Effector CD4-positive, alpha-beta T cell (primary cell): ENCODE results near the gene CDH7. TPM values are rescaled to one million over a fixed set of nuclear protein-coding genes. Genes with fewer than 3 reads are reported as not detected.

ENCODE experiments used
- DNase-seq: peaks from one replicate; pipeline ENCODE4 v3.0.0-alpha.2; 2020
- total RNA-seq: gene quantifications from one replicate; lab custom pipeline; 2026; lab: John Stamatoyannopoulos, UW

The CDH7 gene, protein sequence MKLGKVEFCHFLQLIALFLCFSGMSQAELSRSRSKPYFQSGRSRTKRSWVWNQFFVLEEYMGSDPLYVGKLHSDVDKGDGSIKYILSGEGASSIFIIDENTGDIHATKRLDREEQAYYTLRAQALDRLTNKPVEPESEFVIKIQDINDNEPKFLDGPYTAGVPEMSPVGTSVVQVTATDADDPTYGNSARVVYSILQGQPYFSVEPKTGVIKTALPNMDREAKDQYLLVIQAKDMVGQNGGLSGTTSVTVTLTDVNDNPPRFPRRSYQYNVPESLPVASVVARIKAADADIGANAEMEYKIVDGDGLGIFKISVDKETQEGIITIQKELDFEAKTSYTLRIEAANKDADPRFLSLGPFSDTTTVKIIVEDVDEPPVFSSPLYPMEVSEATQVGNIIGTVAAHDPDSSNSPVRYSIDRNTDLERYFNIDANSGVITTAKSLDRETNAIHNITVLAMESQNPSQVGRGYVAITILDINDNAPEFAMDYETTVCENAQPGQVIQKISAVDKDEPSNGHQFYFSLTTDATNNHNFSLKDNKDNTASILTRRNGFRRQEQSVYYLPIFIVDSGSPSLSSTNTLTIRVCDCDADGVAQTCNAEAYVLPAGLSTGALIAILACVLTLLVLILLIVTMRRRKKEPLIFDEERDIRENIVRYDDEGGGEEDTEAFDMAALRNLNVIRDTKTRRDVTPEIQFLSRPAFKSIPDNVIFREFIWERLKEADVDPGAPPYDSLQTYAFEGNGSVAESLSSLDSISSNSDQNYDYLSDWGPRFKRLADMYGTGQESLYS
- total RNA-seq = not detected

DNA sequence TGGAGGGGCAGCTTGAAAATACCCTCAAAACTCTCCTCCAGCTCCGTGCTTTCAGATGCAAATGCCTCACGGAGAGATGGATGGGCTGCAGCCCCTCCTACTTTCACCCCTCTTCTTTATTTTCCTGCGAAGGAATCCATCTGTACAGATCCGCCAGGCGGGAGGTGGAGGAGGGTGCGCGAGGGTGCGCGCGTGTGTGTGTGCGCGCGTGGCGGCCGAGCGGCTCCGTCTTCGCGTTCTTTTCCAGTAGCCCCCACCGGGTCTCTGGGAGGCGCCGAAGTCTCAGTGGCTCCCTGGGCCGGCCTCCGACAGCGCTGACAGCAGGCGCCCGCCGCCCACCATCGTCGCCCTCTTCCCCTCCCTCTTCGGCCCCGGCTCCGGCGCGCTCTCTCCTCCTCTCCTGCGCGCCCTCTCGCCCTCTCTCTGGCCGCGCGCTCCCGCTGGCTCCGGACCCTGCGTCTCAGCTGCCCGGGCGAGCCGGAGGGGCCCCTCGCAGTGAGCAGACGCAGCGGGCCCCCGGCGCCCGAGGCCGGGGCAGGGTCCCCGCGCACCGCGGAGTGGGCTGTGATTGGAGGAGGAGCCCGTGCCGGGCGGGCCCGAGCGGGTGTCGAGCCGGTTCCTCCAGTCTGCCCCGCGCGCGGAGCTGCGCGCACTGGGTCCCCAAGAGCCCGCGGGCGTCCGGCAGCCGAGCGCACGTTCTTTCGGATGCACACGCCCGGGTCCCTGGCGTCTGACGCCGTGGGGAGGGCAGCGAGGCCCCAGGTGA is at the start of gene CDH7:
Gene CDH7, plus strand, starts transcription at position 624 of the 766 bp plus-strand sequence. CDS start 11,831 bp downstream, outside the sequence.
- DNase-seq = no peak

DNA sequence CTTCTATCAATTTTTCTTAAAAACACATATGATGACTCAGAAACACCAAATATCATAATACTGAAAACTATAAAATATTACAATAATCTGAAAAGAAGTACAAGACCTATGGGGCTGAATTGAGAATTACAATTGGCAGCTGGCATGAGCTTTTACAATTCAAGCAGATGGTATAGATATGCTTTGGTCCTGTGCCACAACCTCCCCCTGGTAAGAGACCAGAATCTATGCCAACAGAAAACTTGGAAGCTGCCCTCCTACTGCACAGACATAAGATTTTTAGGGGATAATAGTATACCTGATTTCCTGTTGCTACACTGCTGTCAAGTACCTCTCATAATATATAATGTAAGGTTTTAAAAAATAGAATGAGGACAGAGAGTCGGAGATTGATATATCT is 46.8 kb upstream of the CDH7 start:
- DNase-seq = no peak

DNA sequence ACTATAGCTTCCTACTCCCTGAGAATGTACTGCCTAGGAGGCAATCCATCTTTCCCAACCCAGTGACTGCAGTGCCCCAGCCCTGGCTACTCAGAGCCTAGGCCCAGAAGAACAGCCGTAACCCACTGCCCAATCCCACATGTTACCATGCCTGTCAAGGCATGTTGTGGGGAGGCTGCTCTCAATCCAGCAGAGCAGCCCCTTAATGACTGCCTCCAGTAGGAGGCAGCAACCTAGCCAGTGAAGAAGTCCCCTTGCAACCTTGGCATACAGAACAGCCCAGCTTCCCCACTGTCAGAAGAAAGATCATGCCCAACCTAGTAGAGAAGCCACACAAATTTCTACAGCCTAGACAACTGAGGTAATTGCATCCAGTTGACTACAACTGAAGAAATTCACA is 44.2 kb upstream of the CDH7 start:
- DNase-seq = no peak

DNA sequence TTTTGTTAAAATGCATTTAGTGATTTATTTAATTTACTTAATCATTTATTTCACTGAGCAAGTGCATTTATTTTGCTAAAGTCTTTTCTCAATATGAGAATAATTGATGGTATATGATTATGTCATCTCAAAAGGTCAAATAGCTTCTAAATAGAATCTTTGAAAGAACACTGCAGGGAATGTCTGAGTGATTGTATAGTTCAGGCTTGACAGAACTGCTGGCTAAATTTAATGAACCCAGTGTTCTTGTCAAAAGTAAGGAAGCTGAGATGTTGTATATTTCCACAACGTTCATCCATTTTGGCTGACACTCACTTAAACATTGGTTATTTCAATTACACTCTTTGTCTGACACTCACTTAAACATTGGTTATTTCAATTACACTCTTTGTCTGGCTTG is 39.3 kb upstream of the CDH7 start:
- DNase-seq = no peak

DNA sequence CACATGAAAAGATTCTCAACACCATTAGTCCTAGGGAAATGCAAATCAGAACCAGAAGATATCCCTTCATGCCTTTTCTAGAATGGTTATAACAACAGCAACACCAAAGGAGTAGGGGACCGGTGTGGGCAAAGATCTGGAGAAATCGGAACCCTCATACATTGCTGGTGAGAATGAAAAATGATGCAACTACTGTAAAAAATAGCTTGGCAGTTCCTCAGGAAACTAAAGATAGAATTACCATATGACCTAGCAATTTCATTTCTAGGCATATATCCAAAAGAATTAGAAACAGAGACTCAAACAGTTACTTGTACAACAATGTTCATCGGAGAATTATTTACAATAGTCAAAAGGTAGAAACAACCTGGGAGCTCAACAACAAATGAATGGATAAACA is 29.2 kb upstream of the CDH7 start:
- DNase-seq = no peak

DNA sequence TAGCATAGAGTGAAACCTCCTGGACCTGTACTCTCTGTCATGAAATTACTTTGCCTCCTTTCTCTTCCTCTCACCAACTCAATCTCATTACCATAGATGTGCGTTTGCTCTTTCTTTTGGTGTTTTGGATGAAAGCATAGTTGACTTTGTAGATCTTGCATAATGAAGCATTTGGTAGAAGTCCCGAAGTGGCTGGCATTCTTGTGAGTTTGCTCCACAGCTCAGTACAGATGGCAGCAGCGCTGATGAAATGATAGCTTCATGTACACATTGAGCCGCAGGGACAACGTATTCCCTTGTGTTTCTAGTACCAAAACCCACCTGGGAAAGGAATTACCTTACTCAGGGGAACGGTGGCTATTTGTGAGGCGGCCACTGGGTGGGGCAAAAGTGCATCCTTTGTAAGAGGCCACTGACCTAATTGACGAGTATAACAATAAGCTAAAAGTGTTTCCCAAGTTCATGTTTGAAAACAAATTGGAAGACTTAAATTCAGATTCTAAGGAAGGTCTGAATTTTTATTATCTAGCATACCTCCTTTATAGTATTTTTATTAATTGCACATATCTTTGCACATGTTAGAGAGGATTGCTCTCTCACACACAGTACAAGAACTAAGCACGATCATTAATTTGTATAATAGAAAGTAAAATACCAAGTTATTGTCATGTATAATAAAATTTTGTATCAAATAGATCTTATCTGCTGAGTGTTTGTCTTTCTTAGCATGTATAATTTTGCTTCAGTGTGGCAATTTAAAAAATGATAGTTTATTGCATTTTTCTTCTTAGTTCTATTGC is 25.4 kb upstream of the CDH7 start:
- DNase-seq = no peak

DNA sequence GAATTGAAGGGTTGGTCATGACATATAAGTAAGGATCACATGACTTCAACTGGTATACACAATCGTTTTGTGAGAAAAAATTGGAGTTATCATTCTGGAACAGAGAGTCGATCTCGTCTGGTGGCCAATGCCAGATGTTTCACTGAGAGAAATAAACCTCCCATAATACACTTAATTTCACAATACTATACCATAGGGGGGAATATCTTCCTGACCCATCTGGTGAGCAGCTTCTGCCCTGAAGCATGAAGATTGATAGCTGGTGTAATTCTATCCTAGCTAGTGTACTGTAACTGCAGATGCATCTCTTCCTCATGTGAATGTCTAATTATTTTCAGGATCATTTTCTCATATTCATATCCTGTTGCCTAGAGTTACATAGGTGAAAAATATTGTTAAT is 15.7 kb upstream of the CDH7 start:
- DNase-seq = no peak

DNA sequence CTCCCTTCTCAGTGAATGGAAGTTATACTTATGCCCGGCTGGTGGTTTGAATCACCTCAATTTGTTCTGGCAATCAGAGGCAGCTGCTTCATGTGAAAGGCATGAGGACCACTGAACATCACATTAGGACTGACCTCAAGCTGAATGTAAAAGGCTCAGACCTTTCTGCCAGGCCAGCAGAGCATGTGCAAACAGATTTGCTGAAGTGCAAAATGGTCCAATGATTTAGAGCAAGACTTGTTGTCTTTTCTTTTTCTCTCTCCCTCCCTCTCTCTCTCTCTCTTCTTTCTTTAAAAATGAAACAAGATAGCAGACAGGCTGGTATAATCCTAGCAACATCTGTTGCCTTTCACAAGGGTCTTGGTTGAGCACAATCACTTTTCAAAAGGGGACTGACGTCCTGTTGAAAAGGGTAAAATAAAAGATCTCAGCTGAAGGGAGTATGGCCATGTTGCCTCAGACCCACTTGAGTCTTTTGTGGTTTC is 13.3 kb upstream of the CDH7 start:
- DNase-seq = no peak

DNA sequence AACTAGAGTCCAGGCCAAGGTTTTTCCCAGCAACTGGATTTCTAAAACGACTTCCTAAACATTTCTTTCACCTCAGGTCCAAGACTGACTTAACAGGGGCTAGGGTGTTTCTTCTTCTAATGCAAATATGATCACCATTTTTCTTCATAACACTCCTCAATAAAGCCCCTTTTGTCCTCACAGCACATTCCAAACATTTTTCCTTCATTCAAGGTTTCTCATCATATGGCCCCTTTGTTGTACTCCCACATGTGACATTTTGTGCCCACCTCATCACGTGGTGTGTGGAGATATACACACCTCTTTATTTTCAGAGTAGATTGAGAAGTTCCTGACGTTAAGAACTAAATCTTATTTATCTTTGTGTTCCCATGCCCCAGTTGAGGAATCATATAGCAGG is 3.9 kb upstream of the CDH7 start:
- no peak for DNase-seq

DNA sequence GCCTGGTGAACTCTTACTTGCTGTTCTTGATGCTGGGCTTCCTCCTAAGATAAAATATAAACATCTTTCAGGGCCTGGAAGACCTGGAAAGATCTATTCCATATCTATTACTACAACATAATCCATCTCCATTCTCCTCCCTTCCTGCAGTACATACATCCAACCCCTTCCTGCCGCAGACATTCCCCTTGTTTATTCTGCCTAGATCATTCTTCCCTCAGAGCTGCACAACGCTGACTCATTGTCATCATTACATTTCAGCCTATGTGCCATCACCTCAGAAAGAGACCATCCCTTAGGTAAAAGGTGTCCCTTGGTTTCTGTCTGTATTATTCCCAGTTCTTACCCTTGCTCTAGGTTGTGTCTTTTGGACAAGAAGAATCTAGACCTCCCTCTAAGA is 2.5 kb upstream of the CDH7 start:
- no peak for DNase-seq

DNA sequence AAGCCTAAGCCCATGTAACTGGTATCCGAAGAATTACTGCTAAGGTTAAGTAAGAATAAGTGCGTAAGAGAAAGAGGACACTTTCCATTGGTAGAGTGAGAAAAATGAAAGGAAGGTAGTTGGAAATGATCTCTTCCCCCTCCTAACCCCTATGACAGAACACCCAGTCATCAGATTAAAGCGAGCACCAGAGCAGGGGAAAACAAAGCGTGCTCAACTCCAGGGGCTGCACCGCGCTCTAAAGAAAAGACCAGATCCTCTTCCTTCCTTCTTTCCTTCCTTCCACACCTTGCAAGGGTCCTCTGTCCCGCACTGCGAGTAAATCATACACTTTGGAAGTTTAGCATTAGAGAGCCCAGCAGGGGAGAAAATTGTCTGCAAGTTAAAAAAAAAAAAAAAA is 971 bp upstream of the CDH7 start:
- no peak for DNase-seq

DNA sequence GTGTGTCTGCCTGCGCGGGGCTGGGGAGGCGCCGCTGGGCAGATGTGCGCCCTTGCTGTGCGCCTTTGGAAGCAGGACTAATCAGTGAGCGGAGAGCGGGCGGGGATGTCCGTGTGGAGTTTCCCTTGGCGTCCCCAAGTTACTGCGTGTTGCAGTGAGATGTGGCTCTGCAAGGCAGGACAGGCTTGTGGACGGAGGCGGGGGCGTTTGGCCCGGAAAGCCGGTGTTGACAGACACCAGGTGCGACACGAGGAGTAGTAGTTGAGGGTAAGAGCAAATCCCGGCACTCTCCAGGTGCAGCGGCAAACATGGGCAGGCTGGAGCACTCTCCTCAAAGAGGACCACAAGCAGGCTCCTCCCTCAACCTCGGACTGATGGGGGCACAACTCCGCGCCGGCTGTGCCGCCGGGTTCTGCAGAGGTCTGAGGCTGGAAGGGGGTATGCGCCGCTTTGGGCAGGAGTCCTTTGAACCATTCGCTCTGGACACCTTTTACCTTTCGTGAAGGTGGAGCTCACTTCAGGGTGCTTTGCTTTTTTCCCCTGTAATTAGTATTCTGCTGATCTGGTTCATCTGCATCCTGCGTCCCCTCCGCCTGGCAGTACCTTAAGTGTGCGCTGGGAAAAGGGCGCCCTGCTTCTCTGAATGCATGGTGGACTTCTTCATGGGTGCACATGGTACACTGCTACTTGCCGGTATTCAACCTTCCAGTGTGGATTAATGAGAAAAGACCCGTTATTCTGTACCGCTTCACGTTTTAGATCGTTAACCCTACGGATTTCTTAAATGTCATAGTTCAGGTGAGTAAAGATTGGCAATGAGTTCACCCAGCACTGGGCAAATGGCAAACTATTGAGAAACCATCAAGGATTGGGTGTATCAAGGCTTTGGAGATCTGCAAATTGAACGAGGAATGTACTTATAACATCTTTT is 608 bp downstream of the CDH7 start:
- no peak for DNase-seq

DNA sequence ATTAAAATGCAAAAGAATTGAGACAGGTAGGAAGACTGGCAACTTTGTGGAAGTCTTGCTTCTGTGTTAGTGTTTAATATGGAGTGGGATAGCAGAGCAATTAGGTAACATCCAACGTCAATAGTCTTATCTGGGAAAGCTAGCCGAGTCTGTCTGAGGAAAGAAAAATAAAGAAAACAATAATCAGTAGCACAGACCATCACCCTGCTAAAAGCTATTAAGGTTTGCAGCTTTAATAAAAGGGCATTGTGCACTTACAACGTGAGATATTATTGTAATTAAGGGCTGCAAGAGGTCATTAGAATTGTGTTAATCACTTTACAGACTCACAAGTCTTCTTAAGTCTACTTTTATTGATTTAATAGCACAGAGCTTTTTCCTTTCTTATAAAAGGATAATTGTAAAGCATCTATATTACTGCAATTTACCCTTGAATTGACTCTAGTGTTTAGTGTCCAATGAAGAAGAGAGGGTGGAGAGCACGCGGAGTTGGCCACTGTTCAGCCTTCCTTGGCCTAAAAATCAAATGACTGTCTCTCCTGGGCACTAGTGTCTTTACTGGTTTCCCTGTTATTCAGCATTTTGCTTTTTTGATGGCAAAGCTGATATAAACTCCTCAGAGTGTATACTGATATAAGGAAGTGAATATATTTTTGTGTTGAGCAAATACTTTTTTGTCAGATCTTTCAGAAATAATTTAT is 2.0 kb downstream of the CDH7 start:
- no peak for DNase-seq

DNA sequence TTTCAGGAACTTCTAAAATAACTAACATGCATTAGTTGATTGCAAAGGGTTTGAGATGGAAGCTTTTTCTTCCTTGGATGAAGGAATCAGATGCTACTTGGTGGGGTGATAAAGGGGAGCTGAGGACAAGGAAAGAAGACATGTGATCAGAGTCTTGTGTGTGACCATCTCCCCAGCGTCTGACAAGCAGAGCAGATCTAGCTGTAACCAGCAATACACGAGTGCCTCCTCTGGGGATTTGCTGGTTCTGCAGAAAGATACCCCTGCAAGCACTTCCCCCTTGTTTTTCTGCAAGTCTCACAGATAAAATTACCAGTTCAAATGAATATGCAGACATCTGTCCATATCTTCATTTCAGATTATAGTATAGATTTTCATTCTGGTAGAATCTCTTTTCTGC is 2.7 kb downstream of the CDH7 start:
- no peak for DNase-seq

DNA sequence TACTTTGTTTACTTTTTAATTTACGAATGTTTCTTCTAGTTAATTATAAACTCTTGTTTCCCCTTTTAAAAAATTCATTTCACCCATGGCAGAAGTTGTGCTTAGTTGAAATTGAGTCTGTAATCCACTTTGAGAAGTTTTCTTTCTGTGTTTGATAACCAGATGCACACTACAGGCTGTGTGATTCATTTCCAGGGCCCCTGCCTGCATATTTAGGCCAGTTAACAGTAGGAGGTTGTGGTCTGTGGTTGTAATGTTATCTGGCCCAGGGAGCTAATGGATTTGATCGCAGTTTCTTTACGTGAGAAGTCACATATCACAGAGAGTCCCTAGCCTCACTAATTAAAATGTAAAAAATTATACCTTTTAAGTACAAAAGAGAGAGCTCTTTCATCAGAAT is 3.3 kb downstream of the CDH7 start:
- no peak for DNase-seq

DNA sequence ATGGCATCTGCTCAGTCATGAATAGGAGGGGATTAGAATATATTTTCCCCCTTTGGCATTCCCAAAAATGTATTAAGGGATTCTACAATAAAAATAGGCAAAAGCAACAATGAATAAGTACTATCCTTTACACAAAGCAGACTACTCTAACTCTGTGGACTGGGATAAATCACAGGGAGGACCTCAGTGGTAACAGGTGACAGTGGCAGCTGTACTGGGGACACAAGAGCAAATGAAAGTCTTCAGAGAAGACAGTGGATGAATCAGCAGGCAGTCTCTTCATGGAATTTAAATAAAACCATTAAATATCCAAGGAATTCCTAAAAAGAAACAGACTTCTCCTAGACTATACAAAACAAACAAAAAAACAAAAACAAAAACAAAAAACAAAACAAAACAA is 4.8 kb downstream of the CDH7 start:
- no peak for DNase-seq

DNA sequence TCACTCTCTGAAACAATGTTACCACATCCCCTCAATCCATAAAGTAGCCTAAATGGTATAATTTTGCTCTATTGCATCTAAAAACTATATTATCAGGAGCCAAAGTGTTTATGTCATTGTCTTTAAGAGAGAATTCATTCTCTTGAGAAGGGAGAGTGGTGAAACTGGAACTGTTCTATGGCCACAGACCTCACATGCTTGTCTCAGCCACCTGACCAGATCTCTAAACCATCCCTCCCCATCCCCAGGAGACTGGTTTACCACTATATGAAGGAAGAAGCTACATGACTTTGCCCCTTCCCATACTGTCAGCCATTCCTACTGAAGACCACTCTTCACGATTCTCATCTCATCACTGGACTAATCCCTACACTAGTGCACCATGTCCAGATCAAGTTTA is 9.6 kb downstream of the CDH7 start:
- no peak for DNase-seq

DNA sequence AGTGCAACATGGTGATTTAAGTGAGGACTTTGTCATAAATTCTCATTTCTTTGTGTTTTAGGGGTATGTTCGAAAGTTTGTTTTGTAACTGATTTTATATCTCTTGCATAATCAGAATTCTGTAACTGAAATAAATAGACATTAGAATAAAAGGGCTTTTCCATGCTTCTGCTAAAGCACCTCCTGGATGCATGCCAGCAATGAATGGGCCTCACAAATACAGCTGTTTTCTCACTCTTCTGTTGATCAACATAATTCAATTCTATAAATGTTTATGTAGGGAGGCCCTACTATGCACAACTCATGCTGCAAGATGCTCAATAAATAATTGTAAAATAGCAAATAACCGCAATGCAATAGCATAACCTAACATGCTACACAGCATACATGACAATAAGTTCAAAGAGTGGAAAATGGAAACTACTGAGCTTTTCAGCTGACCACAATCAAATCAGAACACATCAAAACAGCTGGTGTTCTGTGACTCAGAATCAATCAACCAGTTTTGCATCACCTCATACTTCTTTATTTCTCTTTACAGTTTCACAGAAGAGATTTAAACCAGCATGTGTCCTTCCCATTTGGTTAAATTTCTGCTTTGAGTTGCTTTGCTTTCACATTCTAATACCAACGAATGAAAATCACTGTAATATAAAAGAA is 11.0 kb downstream of the CDH7 start:
- DNase-seq = no peak

DNA sequence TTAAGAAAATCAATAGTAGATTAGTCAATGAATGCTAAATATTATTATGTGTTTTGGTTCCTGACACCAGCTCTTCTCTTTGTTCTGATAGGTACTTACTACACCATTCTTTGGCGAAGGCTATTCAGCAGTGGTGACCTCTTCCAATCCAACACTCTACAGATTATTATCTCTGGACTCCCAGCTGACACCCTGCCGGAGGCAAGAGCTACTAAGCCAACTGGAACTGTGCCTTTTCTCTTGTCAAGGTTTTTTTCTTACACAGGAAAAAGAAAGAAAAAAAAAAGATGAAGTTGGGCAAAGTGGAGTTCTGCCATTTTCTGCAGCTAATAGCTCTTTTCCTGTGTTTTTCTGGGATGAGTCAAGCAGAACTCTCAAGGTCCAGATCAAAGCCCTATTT is 11.7 kb downstream of the CDH7 start:
- DNase-seq = no peak

DNA sequence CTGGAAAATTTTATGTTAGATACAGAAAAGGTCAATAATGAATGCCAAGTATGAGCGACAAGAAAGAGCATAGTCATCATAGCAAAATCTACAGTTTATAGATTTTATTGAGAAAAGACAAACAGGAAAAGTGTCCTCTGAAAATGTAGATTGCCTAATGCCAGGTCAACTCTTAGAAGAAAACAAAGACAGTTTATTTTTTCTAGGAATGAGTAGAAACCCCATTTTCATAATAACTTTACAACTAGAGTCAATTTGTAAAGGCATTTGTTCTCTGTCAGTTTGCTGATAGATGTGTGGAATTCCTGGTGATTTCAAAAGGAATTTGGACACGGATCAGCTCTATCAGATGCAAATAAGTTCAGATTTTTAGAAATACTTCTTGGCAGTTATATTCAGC is 16.6 kb downstream of the CDH7 start:
- DNase-seq = no peak
